Tibial artery (tissue), 4 donors: ENCODE data around the gene CCDC157.

Source experiments
- DNase-seq, 2 donors: peaks; one replicate each; pipeline ENCODE4 v3.0.0-alpha.2; 2019
- H3K27ac ChIP-seq, 2 donors: fragments of 200-600 bp; sonication (generic) in 1 of 2; 1 replicate in 1 of 2; 2 replicates in 1 of 2; pipeline ENCODE4 v1.5.1; 2018 to 2019; ENCODE audit warnings: mild to moderate bottlenecking in 1 of 2
- H3K27me3 ChIP-seq, 2 donors: fragments of 200-600 bp; sonication (generic) in 1 of 2; one replicate each; pipeline versions ENCODE4 v1.5.1 to v1.6.0; 2016 to 2019
- H3K36me3 ChIP-seq, 3 donors: fragments of 200-600 bp; sonication (generic) in 2 of 3; one replicate each; pipeline ENCODE4 v1.5.1; 2016 to 2019; ENCODE audit warnings: mild to moderate bottlenecking in 2 of 3
- H3K4me1 ChIP-seq, 4 donors: fragments of 200-600 bp; sonication (generic) in 2 of 4; 1 replicate in 3 of 4; 2 replicates in 1 of 4; pipeline ENCODE4 v1.5.1; 2016 to 2019
- H3K4me3 ChIP-seq, 2 donors: fragments of 200-600 bp; sonication (generic) in 1 of 2; 1 replicate in 1 of 2; 2 replicates in 1 of 2; pipeline ENCODE4 v1.5.1; 2018 to 2019; ENCODE audit warnings: mild to moderate bottlenecking in 2 of 2
- H3K9me3 ChIP-seq, 3 donors: fragments of 200-600 bp; sonication (generic) in 1 of 3; one replicate each; pipeline ENCODE4 v1.5.1; 2016 to 2019
- intact Hi-C: fragments of 100-400 bp; cut with DNase I; formaldehyde crosslinking; loops from one replicate; pipeline ENCODE4 v1.15.0; 2023; ENCODE audit warnings: low total_unique reads
- TF ChIP-seq, protein P1 (sequence below), 2 experiments: fragments of 200-600 bp in 1 of 2; fragments of 450-650 bp in 1 of 2; IDR thresholded peaks; one replicate each; pipeline ENCODE4 v1.5.1; 2017 to 2019; ENCODE audit warnings: antibody characterized with exemption in 2 of 2, mild to moderate bottlenecking in 1 of 2, moderate library complexity in 1 of 2

CCDC157 gene

GRCh38 chr22:30327864-30328345 lies 28.9 kb upstream of the CCDC157 start:
- intact Hi-C loops: loop anchor here (2.0 kb wide), 1 partner anchor 39 kb away; the partner anchor contains the start of gene CASTOR1
- peak overlapping the region in 1 of 2 donors; percentile 76 for H3K27ac ChIP-seq
- H3K9me3 ChIP-seq: no peaks in the 10 kb centered on the region
- H3K36me3 ChIP-seq: peaks cover 8 to 25% (median 25%) of the 10 kb centered on the region in 3 donors
- no peak overlapping the region for H3K4me3 ChIP-seq
- TF ChIP-seq, protein P1, sequence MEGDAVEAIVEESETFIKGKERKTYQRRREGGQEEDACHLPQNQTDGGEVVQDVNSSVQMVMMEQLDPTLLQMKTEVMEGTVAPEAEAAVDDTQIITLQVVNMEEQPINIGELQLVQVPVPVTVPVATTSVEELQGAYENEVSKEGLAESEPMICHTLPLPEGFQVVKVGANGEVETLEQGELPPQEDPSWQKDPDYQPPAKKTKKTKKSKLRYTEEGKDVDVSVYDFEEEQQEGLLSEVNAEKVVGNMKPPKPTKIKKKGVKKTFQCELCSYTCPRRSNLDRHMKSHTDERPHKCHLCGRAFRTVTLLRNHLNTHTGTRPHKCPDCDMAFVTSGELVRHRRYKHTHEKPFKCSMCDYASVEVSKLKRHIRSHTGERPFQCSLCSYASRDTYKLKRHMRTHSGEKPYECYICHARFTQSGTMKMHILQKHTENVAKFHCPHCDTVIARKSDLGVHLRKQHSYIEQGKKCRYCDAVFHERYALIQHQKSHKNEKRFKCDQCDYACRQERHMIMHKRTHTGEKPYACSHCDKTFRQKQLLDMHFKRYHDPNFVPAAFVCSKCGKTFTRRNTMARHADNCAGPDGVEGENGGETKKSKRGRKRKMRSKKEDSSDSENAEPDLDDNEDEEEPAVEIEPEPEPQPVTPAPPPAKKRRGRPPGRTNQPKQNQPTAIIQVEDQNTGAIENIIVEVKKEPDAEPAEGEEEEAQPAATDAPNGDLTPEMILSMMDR (IDR thresholded peaks at IDR 0.05): no peak
- H3K4me1 ChIP-seq: peaks cover 0 to 40% (median 34%) of the 10 kb centered on the region in 4 donors
- H3K27me3 ChIP-seq: no peaks in the 10 kb centered on the region
- DNase-seq: no peak

GRCh38 chr22:30328466-30329049 lies 28.2 kb upstream of the CCDC157 start:
- H3K27me3 ChIP-seq: no peaks in the 10 kb centered on the region
- H3K36me3 ChIP-seq: peaks cover 15 to 32% (median 32%) of the 10 kb centered on the region in 3 donors
- intact Hi-C loops: no loop called here
- H3K27ac ChIP-seq: no peak overlapping the region
- H3K9me3 ChIP-seq: no peaks in the 10 kb centered on the region
- H3K4me3 ChIP-seq: no peak overlapping the region
- TF ChIP-seq, protein P1 (IDR thresholded peaks at IDR 0.05): no peak
- H3K4me1 ChIP-seq: peaks cover 0 to 35% (median 30%) of the 10 kb centered on the region in 4 donors
- no peak for DNase-seq

GRCh38 chr22:30332551-30332950 lies 24.3 kb upstream of the CCDC157 start:
- DNase-seq: no peak
- H3K27ac ChIP-seq: no peak overlapping the region
- no peaks in the 10 kb centered on the region for H3K27me3 ChIP-seq
- no peaks in the 10 kb centered on the region for H3K9me3 ChIP-seq
- TF ChIP-seq, protein P1 (IDR thresholded peaks at IDR 0.05): no peak
- peaks cover 0 to 6% (median under 1%) of the 10 kb centered on the region in 4 donors for H3K4me1 ChIP-seq
- intact Hi-C loops: no loop called here
- peaks cover 55 to 72% (median 72%) of the 10 kb centered on the region in 3 donors for H3K36me3 ChIP-seq
- H3K4me3 ChIP-seq: no peak overlapping the region

- H3K4me1 ChIP-seq: peaks cover 0 to 4% (median 0%) of the 10 kb centered on the region in 4 donors
- intact Hi-C loops: no loop called here
- H3K36me3 ChIP-seq: peaks cover 61 to 78% (median 78%) of the 10 kb centered on the region in 3 donors
- no peak overlapping the region for H3K4me3 ChIP-seq
- TF ChIP-seq, protein P1 (IDR thresholded peaks at IDR 0.05): no peak
- DNase-seq: no peak
- H3K9me3 ChIP-seq: no peaks in the 10 kb centered on the region
- H3K27ac ChIP-seq: no peak overlapping the region
- H3K27me3 ChIP-seq: no peaks in the 10 kb centered on the region
Measured at GRCh38 chr22:30332994-30333706, 23.7 kb upstream of the CCDC157 start.

DNA sequence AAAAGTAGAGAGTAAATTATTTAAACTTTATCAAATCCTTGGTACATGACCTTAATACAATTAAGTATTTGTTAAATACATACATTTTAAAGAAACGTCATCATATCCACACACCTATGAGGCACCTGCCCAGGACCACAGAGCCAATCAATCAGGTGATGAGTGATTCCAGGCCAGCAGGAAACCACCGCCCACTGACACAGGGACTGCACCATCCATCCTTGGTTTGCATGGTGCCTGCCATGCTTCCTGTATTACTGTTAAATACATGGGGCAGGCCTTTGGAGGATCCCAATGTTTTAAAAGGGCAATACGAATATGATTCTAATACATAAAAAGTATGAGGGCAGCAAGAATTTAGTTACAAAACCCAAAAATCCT lies 23.1 kb upstream of the CCDC157 start:
- no peaks in the 10 kb centered on the region for H3K9me3 ChIP-seq
- TF ChIP-seq, protein P1 (IDR thresholded peaks at IDR 0.05): no peak
- H3K36me3 ChIP-seq: peaks cover 66 to 83% (median 83%) of the 10 kb centered on the region in 3 donors
- intact Hi-C loops: no loop called here
- peaks cover 0 to 4% (median 0%) of the 10 kb centered on the region in 4 donors for H3K4me1 ChIP-seq
- DNase-seq: no peak
- H3K4me3 ChIP-seq: no peak overlapping the region
- no peaks in the 10 kb centered on the region for H3K27me3 ChIP-seq
- no peak overlapping the region for H3K27ac ChIP-seq
